GM12891 (cell line): ENCODE results near the gene TBC1D2.

Experiments
- POLR2AphosphoS5 ChIP-seq: IDR thresholded peaks from 2 replicates; pipeline ENCODE4 v1.6.1; 2011; ENCODE audit warnings: low read depth, low read length, control low read depth
- SPI1 ChIP-seq: IDR thresholded peaks from 2 replicates; pipeline ENCODE4 v1.6.1; 2011; ENCODE audit warnings: low read depth, low read length, control low read depth

DNA sequence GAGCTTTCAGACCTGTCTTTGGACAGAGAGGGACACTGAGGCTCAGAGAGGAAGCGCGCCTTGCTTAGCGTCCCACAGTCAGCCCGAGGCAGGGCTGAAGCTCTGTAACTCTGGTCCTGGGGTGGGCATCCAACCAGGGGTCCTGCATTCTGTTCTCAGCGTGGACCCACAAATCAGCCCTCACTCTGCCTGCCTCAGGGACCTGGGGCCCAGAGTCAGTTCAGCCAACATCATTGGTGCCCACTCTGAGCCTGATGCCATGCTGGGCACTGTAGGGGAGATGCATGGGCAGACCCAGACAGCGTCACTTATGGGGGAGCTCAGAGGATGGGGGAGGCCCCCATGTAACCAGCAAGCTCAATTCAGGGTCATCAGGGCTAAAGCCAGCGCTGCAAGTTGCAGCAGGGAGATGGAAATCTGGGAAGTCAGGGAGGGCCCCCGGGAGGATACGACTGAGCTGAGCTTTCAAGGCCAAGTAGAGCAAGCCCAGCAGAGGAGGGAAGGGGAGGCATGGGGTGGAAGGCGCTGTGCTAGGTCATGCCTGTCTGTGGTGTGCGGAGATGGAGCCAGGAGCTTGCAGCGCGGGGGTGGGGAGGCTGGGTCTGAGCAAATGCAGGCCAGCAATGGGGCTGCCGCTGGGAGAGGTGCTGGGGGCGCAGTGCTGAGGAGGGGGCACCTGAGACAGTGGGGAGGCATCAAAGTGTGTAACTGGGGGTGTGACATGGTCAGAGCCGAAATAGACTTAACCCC, 84.1 kb downstream of the TBC1D2 start:
- TF ChIP-seq SPI1 = no peak
- no peak for TF ChIP-seq POLR2AphosphoS5
